NK-92 (cell line): Measurements from ENCODE around the gene NAV2.

ENCODE experiments used
- DNase-seq: peaks from one replicate; lab custom pipeline; 2025; ENCODE audit not compliant: unreplicated experiment; lab: John Stamatoyannopoulos, UW

The NAV2 gene

DNA sequence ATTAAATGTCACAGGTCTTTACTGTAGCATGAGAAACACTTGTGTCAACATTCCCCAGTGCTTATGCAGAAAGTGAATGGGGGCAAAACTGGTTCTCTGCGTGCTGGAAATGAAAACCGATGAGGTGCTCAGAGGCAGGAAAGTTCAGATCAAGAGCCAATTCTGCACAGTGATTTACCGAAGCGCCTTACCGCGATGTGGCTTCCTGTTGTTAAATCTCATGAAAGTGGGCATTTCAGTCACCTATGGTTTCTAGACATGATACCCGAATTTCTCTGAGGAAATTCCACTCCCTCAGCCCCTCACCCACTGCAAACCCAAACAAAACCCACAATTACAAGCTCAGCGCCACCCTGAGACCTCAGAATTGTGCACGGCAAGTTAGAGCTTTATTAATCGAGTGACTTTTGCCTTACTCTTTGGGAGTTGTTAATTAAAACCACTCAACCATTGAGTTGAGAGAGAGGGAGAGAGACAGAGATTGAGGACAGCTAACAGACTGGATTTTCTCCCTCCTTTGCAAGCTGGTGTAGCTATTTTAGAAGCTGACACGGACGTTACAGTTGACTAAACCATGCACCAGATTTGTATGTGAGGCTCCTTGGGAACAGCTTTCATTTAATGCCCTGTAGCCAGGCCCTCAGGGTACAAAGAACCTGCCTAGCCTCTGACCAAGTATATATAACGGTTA lies 251.2 kb downstream of the NAV2 start:
- no peak for DNase-seq

DNA sequence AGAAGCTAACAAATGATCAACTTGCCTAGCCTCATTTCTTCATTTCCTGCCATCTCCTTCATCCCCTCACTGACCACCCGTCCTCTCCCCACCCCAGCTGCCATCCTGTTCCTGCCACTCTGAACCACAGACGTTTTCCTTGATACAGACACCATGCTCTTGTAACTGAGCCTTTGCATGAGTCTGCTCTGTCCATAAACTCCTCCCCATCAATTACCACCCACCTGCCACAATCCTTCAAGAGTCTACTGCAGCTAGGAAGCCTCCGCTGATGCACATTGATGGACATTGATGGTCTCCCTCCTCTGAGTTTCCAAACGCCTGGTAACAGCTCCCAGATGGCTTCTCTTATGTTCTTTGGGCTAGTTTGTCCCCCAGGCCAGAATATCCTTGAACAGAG lies 253.8 kb downstream of the NAV2 start:
- DNase-seq = no peak

DNA sequence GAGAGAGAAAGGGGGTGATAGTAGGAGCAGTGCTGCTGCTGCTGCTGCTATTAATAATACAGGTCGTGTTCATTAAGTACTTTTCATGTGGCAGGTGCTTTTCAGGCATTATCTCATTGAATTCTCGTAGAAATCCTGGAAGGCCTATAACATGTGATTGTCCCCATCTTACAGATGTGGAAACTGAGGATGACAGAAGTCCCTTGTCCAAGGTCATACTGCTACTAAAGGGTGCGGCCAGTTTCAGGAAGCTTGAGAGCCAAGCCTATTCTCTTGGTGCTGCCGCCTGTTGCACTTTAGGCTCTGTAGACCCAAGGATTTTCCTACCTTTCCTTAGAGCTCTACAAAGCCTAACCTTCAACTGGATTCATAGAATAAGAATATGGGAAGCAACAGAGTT lies 254.3 kb downstream of the NAV2 start:
- no peak for DNase-seq

GRCh38 chr11:19967787-19968186 lies 255.2 kb downstream of the NAV2 start:
- no peak for DNase-seq

- DNase-seq = no peak
These were observed 256.2 kb downstream of the NAV2 start for GRCh38 chr11:19968860-19969259.

- no peak for DNase-seq
These were observed 258.3 kb downstream of the NAV2 start for GRCh38 chr11:19970944-19971343.

DNA sequence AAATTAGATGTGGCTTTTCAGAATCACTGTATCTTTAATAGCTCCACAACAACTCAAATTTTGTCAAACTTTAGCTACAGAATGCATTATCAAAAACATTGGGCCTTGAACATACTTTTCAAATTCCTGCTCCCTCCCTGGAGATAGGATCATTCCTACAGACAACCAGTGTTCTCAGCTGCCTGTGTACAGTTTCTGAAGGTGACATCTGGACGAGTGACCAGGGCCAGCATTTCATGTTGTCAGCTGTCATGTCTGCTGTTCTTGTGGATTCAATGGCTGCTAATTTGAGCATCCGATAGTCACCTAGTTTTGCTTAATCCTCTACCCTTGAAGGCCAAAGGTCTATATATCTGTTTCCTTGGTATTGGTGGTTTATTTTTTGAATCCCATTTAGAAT lies 259.5 kb downstream of the NAV2 start:
- DNase-seq = no peak

DNA sequence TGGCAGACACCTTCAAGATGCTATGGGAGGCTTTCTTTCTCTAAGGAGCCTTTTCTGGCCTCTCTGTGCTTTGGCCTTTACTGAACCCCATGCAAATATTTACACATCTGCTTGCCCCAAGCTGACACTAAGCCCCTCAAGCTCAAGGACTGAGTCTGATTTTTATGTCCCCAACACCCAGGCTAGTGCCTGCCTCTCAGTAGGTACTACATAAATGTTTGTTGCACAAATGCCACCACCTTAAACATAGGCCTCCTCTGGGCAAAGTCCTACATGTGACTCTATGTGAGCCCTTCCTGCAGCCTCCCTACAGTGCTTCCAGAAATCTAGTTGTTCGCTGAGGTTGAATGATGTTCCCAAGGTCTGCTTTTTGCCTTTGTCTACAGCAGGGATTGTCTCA lies 260.0 kb downstream of the NAV2 start:
- no peak for DNase-seq

DNA sequence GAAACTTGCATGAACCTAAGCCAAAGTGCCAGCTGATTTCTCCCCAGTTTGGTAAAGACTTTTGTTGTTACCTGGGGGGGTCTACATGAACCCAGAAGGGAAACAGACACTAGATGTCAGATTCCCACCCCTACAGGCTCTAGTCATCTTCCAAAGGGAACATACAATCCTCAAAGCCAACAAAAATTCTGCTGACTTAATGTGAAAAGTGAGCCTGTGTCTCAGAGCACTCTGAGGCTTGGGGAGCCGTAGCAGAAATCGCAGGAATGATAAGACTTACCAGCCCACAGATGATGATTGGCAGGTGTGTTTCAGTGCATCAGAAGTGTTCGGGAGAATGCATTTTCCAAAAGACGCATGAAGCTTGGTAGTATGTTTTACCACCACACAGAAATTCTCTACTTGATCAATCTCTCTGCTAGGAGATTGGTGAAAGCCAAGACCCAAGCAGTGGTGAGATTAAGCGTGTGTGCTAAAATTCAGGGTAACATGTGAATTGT lies 260.5 kb downstream of the NAV2 start:
- DNase-seq = no peak

DNA sequence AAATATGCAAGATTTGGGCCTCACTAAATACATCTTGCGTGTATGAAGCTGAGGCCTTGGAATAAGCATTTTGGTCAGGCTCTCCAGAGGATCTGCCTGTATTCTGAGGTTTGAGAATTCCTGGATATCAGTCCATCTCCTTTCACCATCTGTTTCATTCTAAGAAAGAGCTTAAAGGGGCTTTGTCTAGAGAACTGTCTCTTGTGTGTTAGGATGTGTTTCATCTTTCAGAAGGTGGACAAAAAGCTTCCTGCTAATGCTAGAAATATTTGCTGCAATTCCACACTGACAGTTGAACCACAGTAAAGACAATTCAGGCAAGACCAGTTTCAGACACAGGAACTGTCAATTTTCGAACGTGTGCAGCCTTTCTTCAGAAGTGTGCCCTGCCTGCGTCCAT lies 262.2 kb downstream of the NAV2 start:
- no peak for DNase-seq

GRCh38 chr11:19975414-19975990 lies 262.9 kb downstream of the NAV2 start:
- DNase-seq = no peak

DNA sequence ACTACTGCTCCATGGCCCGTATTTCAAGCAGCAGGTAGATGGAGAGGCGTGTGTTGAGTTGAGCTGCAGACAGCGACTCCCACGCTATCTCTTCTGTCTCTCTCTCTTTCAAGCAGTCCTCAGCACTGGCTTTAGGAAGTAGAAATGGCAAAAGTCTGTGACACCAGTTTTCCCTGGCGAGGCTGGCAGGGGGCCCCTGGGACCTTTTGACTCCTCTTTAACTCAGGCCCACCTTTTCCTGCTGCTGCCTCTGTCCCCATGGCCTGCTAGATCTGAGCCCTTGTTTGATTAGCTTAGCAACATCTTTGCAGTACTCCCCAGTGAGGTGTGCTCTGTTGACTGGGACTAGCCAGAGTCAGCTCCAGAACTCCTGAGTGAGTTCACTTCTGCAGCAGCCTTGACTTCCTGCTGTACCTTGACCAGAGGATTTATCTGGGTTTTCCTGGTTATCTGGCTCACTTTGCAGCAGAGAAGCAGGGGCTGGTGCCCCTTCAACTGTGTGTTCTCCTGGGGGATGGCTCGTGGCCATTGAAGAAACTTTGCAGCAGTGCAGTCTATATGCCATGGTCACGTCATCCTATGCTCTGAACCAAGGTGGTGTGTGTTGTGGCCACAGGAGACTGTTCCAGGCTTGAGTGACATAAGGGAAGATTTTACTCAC lies 263.8 kb downstream of the NAV2 start:
- DNase-seq = no peak

- DNase-seq = no peak
These were observed 265.3 kb downstream of the NAV2 start for GRCh38 chr11:19977941-19978340.

DNA sequence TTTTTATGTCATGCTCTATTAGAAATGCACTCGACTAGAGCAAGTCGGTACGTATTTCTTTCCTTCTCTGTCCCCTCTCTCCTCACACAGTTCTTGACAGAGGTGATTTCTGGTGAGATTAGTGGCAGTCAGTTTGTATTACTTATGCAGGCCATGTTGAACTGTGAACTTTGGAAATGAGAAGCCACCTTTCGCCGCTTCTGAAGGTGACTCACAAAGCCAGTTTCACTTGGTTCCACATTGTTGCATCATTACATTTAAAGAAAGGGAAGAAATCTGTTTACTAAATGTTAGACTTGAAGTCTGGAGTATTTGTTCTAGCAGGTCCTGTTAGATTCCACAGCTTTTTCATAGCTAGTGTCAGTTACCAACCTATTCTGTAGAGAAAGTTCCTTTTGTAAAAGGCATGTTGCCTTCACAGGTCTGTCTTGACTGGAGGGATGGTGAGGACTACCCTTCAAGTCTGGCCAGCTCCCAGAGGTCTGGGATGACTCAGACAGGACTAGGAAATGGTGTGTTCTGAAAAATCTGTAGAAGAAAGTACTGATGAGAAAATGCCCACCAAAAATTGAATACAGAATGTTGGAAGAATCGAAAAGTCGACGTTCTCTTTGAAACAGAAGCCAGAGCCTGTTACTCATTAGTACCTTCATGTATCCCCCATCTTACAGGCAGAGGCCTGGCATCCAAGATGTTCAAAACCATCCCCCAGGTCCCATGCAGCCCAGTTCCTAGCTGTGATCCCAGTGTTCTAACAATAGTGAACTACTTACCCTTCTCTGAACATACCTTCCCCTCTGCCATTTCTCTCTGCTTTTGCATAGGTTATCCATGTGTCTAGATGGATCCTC lies 266.3 kb downstream of the NAV2 start:
- no peak for DNase-seq

GRCh38 chr11:19979519-19979845 lies 266.8 kb downstream of the NAV2 start:
- no peak for DNase-seq

GRCh38 chr11:19980388-19980787 lies 267.8 kb downstream of the NAV2 start:
- DNase-seq = no peak

DNA sequence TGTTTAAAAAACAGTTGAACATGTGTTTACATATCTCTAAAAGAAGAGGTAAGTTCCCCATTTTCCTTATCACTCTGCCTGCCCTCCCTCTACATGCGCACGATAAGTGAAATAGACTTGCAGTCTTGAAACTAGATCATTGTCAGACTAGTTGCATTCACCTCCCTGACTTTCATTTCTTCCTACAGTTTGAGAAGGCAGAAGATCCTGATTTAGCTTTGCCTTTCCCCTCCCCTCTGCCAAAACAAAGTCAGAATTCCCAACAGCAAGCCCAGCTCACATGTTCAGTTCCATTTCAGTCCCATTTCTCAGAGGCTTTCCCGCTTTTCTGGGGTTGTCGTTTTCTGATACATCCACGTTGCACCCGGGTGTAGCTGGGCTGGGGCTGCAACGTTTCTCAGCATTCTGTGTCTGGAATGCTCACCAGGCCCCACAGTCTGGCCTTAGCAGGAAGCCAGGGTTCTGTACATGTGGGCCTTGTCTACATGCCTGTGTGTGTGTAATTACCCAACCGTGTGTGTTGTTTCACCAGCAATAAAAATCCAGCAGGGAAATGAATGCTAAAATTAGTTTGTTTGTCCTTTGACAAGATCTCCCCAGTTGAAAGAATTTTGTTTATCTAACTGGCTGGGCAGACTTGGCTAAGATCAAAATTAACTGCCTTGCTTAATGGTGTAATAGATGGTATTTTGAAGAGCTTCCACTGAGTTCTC lies 268.5 kb downstream of the NAV2 start:
- no peak for DNase-seq

- DNase-seq = no peak
These were observed 270.3 kb downstream of the NAV2 start for GRCh38 chr11:19982774-19983495.

DNA sequence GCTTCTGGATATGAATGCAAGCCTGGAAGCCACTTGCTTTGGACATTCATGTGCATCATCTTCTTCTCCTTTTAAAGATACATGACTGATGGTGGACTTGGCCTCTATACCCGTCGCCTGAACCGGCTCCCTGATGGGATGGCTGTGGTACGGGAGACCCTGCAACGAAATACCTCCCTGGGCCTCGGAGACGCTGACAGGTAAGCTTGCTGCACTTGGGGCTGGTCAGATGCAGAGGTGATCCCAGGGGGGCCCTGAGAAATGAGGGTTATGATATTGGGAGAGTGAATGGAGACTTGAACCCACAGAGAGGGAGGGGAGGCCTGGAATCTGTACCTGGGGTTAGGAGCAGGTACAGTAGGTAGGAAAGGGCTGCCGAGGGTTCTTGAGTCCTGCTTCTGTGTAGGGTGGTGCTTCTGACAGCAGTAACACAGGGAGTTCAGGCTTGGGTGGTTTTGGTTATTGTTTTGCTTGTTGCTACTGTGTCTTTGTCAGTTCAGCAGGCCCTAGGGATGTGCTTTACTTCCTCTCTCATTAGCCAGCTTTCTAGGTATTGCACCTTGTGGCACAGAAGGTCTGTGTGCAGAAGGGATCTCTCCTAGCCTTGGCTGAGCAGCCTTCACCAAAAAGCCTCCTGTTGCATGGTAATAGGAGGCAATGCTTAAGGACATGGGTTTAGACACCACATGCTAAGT lies 271.6 kb downstream of the NAV2 start:
- DNase-seq = no peak

DNA sequence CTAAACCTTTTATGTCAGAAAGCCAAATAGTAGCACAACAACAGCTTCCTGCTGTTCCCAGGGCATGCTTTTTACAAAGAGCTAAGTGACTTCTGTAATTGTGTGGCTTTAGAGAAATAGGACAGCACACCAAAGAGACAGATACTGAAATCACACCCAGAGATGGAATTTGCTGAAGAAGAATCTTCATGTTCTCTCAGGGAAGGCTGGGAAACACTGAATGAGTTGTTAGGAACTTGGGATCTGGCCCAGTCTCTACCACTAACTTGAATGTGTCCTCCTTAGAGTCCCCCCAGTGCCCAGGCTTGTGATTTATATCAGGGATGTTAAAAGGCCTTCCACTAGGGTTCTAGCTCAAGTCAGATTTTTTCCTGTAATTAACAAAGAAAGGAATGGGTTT lies 272.5 kb downstream of the NAV2 start:
- DNase-seq = no peak
